ENCODE results near the gene NFE2.
"Not testable (repeated sequence)": the region's sequence is repeated elsewhere in the genome, so short reads cannot be mapped to it uniquely, and the experiment has no call there.

DNA sequence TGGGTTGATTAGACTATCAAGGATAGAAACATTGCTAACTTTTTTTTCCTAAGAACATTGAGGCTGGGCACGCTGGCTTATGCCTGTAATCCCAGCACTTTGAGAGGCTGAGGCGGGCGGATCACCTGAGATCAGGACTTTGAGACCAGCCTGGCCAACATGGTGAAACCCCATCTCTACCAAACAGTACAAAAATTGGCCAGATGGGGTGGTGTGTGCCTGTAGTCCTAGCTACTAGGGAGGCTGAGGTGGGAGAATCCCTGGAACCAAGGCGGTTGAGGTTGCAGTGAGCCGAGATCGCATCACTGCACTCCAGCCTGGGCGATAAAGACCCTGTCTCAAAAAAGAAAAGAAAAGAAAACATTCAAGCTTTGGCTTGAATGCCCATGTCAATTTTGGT lies 11.5 kb upstream of the NFE2 start:
- TF ChIP-seq, protein P1, sequence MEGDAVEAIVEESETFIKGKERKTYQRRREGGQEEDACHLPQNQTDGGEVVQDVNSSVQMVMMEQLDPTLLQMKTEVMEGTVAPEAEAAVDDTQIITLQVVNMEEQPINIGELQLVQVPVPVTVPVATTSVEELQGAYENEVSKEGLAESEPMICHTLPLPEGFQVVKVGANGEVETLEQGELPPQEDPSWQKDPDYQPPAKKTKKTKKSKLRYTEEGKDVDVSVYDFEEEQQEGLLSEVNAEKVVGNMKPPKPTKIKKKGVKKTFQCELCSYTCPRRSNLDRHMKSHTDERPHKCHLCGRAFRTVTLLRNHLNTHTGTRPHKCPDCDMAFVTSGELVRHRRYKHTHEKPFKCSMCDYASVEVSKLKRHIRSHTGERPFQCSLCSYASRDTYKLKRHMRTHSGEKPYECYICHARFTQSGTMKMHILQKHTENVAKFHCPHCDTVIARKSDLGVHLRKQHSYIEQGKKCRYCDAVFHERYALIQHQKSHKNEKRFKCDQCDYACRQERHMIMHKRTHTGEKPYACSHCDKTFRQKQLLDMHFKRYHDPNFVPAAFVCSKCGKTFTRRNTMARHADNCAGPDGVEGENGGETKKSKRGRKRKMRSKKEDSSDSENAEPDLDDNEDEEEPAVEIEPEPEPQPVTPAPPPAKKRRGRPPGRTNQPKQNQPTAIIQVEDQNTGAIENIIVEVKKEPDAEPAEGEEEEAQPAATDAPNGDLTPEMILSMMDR (conservative IDR thresholded peaks at IDR 0.05; ENCODE audit: low read length) = not testable (repeated sequence)
- not testable (repeated sequence) for TF ChIP-seq EZH2phosphoT487 (IDR thresholded peaks at IDR 0.05; ENCODE audit: borderline replicate concordance, low read depth, low read length)
